VCaP (cell line): ENCODE data around the gene MACROH2A2.

ENCODE experiments used
- H3K27ac ChIP-seq: fragments of 450-650 bp; 2 replicates; pipeline ENCODE4 v1.5.1; 2017
- TF ChIP-seq, protein P1 (sequence below): fragments of 450-650 bp; conservative IDR thresholded peaks from 2 replicates; pipeline ENCODE4 v1.5.1; 2017; ENCODE audit warnings: mild to moderate bottlenecking, moderate library complexity

MACROH2A2 gene

DNA sequence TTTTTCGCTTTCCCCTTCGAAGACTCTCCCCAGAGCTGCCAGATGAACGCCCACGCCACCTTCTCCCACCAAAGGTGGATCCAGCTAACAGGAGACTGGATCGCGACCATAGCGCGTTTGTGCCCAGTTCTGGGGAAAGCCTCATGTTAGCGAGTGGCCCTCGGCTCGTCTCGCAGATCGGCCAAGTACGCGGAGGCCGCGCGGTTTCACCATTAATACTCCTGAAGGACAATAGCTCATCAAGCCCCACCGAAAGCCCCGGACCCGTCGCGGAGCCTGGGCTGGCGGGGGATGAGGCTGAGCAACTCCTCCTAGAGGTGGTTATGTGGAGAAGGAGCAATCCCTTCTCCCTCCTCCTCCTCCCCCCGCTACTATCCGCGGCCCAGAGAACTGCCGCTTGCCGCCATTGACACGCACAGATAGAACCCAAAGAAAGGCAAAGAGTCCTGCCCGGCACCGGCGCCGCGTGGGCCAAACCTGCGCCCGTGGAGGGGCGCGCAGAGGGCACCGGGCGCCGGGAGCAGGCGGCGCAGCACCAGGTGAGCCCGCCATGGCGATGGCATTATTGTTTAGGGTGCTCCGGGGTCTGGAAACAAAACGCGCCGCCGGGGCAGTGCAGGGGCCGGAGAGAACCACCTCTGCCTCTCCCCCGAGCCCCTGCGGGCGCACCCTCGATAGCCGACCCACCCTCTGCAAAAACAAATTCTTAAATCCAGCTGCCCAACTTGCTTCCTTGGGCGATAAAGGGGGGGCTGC, at the start of gene MACROH2A2:
Gene MACROH2A2 (plus strand): TSS at position 385 of the 756 bp plus-strand sequence. CDS start 22,813 bp downstream, outside the sequence.
- peak within 1 kb of the TSS; percentile 92 for H3K27ac ChIP-seq
- TF ChIP-seq, protein P1, sequence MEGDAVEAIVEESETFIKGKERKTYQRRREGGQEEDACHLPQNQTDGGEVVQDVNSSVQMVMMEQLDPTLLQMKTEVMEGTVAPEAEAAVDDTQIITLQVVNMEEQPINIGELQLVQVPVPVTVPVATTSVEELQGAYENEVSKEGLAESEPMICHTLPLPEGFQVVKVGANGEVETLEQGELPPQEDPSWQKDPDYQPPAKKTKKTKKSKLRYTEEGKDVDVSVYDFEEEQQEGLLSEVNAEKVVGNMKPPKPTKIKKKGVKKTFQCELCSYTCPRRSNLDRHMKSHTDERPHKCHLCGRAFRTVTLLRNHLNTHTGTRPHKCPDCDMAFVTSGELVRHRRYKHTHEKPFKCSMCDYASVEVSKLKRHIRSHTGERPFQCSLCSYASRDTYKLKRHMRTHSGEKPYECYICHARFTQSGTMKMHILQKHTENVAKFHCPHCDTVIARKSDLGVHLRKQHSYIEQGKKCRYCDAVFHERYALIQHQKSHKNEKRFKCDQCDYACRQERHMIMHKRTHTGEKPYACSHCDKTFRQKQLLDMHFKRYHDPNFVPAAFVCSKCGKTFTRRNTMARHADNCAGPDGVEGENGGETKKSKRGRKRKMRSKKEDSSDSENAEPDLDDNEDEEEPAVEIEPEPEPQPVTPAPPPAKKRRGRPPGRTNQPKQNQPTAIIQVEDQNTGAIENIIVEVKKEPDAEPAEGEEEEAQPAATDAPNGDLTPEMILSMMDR: peak; percentile 61

DNA sequence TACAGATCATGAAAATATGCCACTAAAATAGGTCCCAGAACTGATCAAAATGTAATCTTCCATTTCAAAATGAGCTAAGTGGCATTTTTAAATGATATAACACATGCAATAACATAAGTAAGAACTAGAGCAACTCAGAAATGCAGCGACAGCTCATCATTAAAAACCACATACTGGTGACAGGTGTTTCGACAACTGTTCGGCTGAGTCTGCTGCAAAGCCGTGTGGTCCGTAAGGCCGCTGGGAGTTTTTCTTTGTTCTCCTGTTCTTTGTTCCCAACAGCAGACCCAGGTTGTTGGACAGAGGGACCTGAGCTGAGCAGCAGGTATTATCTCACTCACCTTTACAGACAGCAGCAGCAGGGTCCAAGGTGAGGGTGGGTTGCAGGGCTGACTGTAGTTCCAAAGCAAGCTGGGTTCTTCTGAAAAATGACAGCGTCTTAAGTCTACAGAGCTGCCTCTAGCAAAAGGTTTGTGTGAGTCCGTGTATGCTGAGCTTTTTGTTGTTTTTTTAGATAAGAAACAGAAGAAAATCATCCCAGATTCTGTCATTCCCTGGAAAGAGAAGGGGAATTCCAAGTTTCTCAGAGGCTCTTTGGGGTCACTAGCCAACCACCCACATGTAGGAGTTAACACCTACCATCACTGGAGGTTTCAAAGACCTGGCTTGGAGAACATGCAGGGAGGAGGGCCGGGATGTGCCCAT, 45.4 kb upstream of the MACROH2A2 start:
- TF ChIP-seq, protein P1: no peak
- peak overlapping the region; percentile 83 for H3K27ac ChIP-seq

DNA sequence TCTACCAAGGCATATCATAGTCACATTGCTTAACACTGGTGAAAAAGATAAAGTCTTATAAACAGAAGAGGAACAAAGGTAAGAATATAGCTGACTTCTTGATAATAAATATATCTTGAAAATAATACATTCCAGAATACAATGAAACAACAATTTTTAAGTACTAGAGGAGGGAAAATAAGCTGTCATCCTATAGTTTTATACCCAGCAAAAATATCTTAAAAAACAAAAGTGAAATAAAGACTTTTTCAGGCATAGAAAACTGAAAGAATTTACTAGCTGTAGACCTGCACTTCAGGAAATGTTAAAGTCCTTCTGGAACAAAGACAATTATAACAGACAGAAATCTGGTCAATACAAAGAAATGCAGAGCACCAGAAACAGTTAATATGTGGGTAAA, 21.4 kb upstream of the MACROH2A2 start:
- TF ChIP-seq, protein P1: no peak
- H3K27ac ChIP-seq: no peak overlapping the region

DNA sequence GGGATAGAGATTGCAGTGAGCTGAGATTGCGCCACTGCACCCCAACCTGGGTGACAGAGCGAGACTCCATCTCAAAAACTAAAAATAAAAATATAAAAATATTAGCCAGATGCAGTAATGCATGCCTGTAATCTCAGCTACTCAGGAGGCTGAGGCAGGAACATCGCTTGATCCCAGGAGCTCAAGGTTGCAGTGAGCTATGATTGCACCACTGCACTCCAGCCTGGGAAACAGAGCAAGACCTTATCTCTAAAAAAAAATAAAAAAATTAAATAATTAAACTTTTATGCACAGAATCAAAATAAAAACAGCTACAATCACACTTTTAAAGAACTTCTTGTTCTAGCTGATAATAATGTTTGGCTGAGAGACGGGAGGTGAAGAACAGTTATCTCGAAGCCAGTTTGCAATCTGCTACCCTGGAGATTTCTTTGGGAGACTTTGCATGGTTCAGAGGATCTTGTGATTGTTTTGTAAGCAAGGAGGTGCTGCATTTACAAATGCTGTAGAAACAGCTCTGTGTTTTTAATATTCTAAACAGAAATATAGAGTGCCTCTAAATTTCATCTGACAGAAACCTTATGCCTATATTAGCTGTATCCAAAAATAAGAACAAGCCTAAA, 19.9 kb upstream of the MACROH2A2 start:
- TF ChIP-seq, protein P1: no peak
- H3K27ac ChIP-seq: no peak overlapping the region

DNA sequence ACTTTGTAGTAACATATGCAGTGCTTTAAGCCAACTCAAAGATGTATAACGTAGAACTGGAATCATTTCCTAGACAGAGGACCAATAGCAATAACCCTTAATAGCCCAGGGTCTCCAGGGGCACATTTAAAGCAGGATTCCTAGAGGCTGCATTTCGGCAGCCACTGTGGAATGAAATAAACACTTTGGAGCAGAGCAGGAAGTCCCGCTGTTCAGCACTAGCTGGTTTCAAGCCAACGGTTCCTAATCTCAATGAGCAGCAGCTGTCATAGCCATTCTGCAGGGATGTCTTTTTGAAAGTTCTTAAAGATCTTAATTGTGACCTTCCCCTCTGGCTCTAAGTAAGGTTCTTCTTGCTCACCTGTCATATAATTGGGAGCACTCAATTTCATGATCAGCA, 18.4 kb upstream of the MACROH2A2 start:
- no peak overlapping the region for H3K27ac ChIP-seq

DNA sequence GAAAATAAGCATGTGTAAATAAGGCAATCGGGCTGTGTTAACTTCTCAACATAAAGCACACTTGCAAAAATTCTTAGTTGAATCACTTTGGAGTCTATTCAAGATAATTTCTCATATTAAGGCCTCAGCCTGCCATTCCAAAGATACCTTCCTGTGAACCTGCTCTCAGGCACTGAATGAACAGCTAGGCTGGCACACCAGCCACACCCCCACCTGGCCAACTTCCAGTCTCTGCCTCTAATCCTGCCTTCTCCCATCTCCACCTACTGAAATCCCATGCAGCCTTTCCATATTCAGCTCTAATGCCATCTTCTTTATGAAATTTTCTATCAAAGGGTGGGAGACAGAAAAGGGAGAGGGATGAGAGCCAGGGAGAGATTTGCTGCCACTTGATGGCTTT, 17.1 kb upstream of the MACROH2A2 start:
- no peak overlapping the region for H3K27ac ChIP-seq
- TF ChIP-seq, protein P1: no peak

More for the DNA sequence above, 18.4 kb upstream of the MACROH2A2 start:
- TF ChIP-seq, protein P1: no peak

DNA sequence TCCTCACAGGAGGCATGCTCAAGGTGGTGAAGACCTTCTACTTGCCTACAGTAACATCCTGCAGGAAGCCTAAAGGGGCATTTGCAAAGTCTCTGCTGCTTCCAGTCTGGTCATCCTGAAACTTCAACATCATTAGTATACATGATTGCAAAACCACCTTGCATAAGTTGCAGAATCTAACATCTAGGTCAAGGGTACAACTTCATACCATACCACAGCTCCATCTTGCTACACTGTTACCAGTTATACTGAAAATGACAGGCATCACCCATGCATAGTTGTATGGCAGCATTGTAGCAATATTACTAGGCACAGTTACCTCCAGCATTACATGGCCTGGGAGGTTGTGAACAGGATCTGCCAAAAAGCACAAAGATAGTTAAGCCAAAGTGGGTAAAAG, 13.7 kb upstream of the MACROH2A2 start:
- H3K27ac ChIP-seq: no peak overlapping the region
- TF ChIP-seq, protein P1: no peak
